Stimulated activated CD4-positive, alpha-beta T cell treated with anti-CD3 and anti-CD28 coated beads, Interleukin-2, amount 100 ng/mL, for 24 hours (primary cell): ENCODE data around the gene BORCS5.
"Not testable (repeated sequence)": the region's sequence is repeated elsewhere in the genome, so short reads cannot be mapped to it uniquely, and the experiment has no call there.

Experiments used
- DNase-seq, 2 donors: peaks; one replicate each; pipeline ENCODE4 v3.0.0-alpha.2; 2020

Gene BORCS5

GRCh38 chr12:12356896-12357718 lies at the start of gene BORCS5:
TSS of gene BORCS5 (plus strand) at chr12:12357078. CDS start at chr12:12357452, 374 bp downstream.
- peak; percentile 98 to 99 for DNase-seq

GRCh38 chr12:12310695-12311094 lies 46.2 kb upstream of the BORCS5 start:
- DNase-seq: not testable (repeated sequence)

GRCh38 chr12:12315838-12316237 lies 41.0 kb upstream of the BORCS5 start:
- DNase-seq: no peak

- DNase-seq: no peak
Observed at GRCh38 chr12:12319451-12320183, 37.3 kb upstream of the BORCS5 start.

GRCh38 chr12:12323118-12323517 lies 33.8 kb upstream of the BORCS5 start:
- no peak for DNase-seq

- no peak for DNase-seq
Observed at GRCh38 chr12:12323591-12323990, 33.3 kb upstream of the BORCS5 start.

- no peak for DNase-seq
Observed at GRCh38 chr12:12326262-12326661, 30.6 kb upstream of the BORCS5 start.

GRCh38 chr12:12327802-12328201 lies 29.1 kb upstream of the BORCS5 start:
- DNase-seq: no peak

- no peak for DNase-seq
Observed at GRCh38 chr12:12331244-12331771, 25.6 kb upstream of the BORCS5 start.

- DNase-seq: no peak
Observed at GRCh38 chr12:12331896-12332295, 25.0 kb upstream of the BORCS5 start.

GRCh38 chr12:12333407-12334366 lies 23.2 kb upstream of the BORCS5 start:
- DNase-seq: no peak

GRCh38 chr12:12334367-12335040 lies 22.4 kb upstream of the BORCS5 start:
- peak; percentile 69 to 73 for DNase-seq

- DNase-seq: no peak
Observed at GRCh38 chr12:12336049-12336411, 20.8 kb upstream of the BORCS5 start.

- no peak for DNase-seq
Observed at GRCh38 chr12:12336511-12336910, 20.4 kb upstream of the BORCS5 start.

- DNase-seq: no peak
Observed at GRCh38 chr12:12338527-12339168, 18.2 kb upstream of the BORCS5 start.

- DNase-seq: peak; percentile 50 to 68
Observed at GRCh38 chr12:12349711-12350665, 6.9 kb upstream of the BORCS5 start, which contains the start of gene MANSC1. TSS of gene MANSC1 (minus strand) at chr12:12350242. CDS start at chr12:12343314, 6,928 bp downstream.

- no peak for DNase-seq
Observed at GRCh38 chr12:12350868-12351463, 5.9 kb upstream of the BORCS5 start.

- not testable (repeated sequence) for DNase-seq
Observed at GRCh38 chr12:12351468-12352185, 5.3 kb upstream of the BORCS5 start.

GRCh38 chr12:12353276-12353675 lies 3.6 kb upstream of the BORCS5 start:
- no peak for DNase-seq
